SK-N-SH (cell line): ENCODE measurements around the gene COBL. TPM values are rescaled to one million over a fixed set of nuclear protein-coding genes. Genes with fewer than 3 reads are reported as not detected.

ENCODE experiments used
- CTCF ChIA-PET: fragments of 300-600, 350-600 bp; formaldehyde crosslinking; extraction: SDS; loops from one replicate; lab custom pipeline; 2021; lab: Yijun Ruan, JAX
- POLR2A ChIA-PET: fragments of 350-600 bp; sonication (Branson Sonifier 250); formaldehyde crosslinking; extraction: SDS; loops from one replicate; lab custom pipeline; 2020; ENCODE audit warnings: antibody characterized with exemption, inconsistent platforms; lab: Yijun Ruan, JAX
- DNase-seq: peaks from one replicate; pipeline ENCODE4 v3.0.0; 2012
- H2AFZ ChIP-seq: fragments of 200-600 bp; sonication (generic); 2 replicates; pipeline ENCODE4 v1.8.1; 2016; ENCODE audit warnings: antibody characterized with exemption, mild to moderate bottlenecking, low read depth
- H3F3A ChIP-seq: fragments of 200-600 bp; sonication (generic); replicated peaks from 2 replicates; pipeline ENCODE3; 2016; ENCODE audit warnings: antibody characterized with exemption, mild to moderate bottlenecking; ENCODE audit not compliant: insufficient read depth
- H3K27ac ChIP-seq, 2 experiments: fragments of 200-500 bp in 1 of 2; fragments of 200-600 bp in 1 of 2; sonication (Bioruptor generic) in 1 of 2; sonication (generic), shearing (Covaris generic) in 1 of 2; 2 replicates each; pipeline versions ENCODE4 v1.5.1 to v1.6.1; 2014 to 2016; ENCODE audit warnings: low read depth in 2 of 2, inconsistent platforms in 1 of 2, low read length in 1 of 2, mild to moderate bottlenecking in 1 of 2, mixed read lengths in 1 of 2
- H3K27me3 ChIP-seq: fragments of 200-600 bp; sonication (generic), shearing (Covaris generic); 2 replicates; pipeline ENCODE4 v1.6.1; 2016; ENCODE audit warnings: mixed run types; ENCODE audit not compliant: insufficient read depth
- H3K36me3 ChIP-seq, 2 experiments: fragments of 200-500 bp in 1 of 2; fragments of 200-600 bp in 1 of 2; sonication (Bioruptor generic) in 1 of 2; sonication (generic) in 1 of 2; replicated peaks in 1 of 2; 2 replicates each; pipeline versions ENCODE3 to v1.5.1; 2014 to 2016; ENCODE audit warnings: low read length in 1 of 2, mild to moderate bottlenecking in 1 of 2; ENCODE audit not compliant: insufficient read depth in 2 of 2, control insufficient read depth in 1 of 2
- H3K4me1 ChIP-seq, 2 experiments: fragments of 200-500 bp in 1 of 2; fragments of 200-600 bp in 1 of 2; sonication (Bioruptor generic) in 1 of 2; sonication (generic), shearing (Covaris generic) in 1 of 2; 2 replicates each; pipeline versions ENCODE4 v1.5.1 to v1.6.1; 2014 to 2016; ENCODE audit warnings: low read depth in 1 of 2, low read length in 1 of 2, mixed run types in 1 of 2; ENCODE audit not compliant: insufficient read depth in 2 of 2, control insufficient read depth in 1 of 2
- H3K4me2 ChIP-seq: fragments of 200-600 bp; sonication (generic), shearing (Covaris generic); 2 replicates; pipeline ENCODE4 v1.6.1; 2017; ENCODE audit warnings: mixed run types
- H3K4me3 ChIP-seq, 2 experiments: fragments of 200-500 bp in 1 of 2; fragments of 200-600 bp in 1 of 2; sonication (Bioruptor generic) in 1 of 2; sonication (generic), shearing (Covaris generic) in 1 of 2; 2 replicates each; pipeline versions ENCODE4 v1.5.1 to v1.8.1; 2014 to 2016; ENCODE audit warnings: low read depth in 2 of 2, inconsistent platforms in 1 of 2, low read length in 1 of 2, mild to moderate bottlenecking in 1 of 2, mixed read lengths in 1 of 2, moderate library complexity in 1 of 2
- H3K79me2 ChIP-seq: fragments of 200-600 bp; sonication (generic); 2 replicates; pipeline ENCODE4 v1.8.1; 2017; ENCODE audit warnings: mild to moderate bottlenecking; ENCODE audit not compliant: insufficient read depth
- H3K9ac ChIP-seq: fragments of 200-600 bp; sonication (generic); 2 replicates; pipeline ENCODE4 v1.6.1; 2017; ENCODE audit warnings: mixed run types
- H3K9me2 ChIP-seq: fragments of 200-600 bp; sonication (generic); 2 replicates; pipeline ENCODE4 v1.6.1; 2017; ENCODE audit warnings: mixed run types
- H3K9me3 ChIP-seq: fragments of 200-600 bp; sonication (generic); 2 replicates; pipeline ENCODE4 v1.6.1; 2017; ENCODE audit warnings: mixed run types, mild to moderate bottlenecking, moderate library complexity
- H4K20me1 ChIP-seq: fragments of 200-600 bp; sonication (generic); 2 replicates; pipeline ENCODE4 v1.6.1; 2017; ENCODE audit warnings: mild to moderate bottlenecking, mixed run types; ENCODE audit not compliant: insufficient read depth
- CHD2 ChIP-seq: fragments of 150-350 bp; IDR thresholded peaks from 2 replicates; pipeline ENCODE4 v1.6.1; 2018; ENCODE audit warnings: low read length; ENCODE audit not compliant: partially characterized antibody
- EZH2phosphoT487 ChIP-seq: fragments of 200-600 bp; sonication (generic); IDR thresholded peaks from 2 replicates; pipeline ENCODE4 v1.6.1; 2017; ENCODE audit warnings: low read depth, mixed run types, mild to moderate bottlenecking, antibody characterized with exemption, moderate library complexity, borderline replicate concordance
- FOXJ3 ChIP-seq: sonication (generic); formaldehyde crosslinking; IDR thresholded peaks from 2 replicates; pipeline ENCODE4 v1.5.1; 2020; ENCODE audit warnings: mild to moderate bottlenecking, missing genetic modification reagents
- MAX ChIP-seq: IDR thresholded peaks from 2 replicates; pipeline ENCODE4 v1.4.0; 2012; ENCODE audit warnings: low read depth
- MEF2A ChIP-seq: IDR thresholded peaks from 2 replicates; pipeline ENCODE4 v1.4.0; 2012; ENCODE audit warnings: low read depth, borderline replicate concordance
- RCOR1 ChIP-seq: fragments of 150-350 bp; IDR thresholded peaks from 2 replicates; pipeline ENCODE4 v1.6.1; 2017; ENCODE audit warnings: antibody characterized with exemption, low read length
- RFX5 ChIP-seq: IDR thresholded peaks from 2 replicates; pipeline ENCODE4 v1.6.1; 2012; ENCODE audit warnings: mild to moderate bottlenecking, improper control_type of control experiment, low read length
- RXRA ChIP-seq: IDR thresholded peaks from 2 replicates; pipeline ENCODE4 v1.4.0; 2012; ENCODE audit warnings: low read depth, mild to moderate bottlenecking, borderline replicate concordance
- SIN3A ChIP-seq: IDR thresholded peaks from 2 replicates; pipeline ENCODE4 v1.6.1; 2012; ENCODE audit warnings: low read depth, mild to moderate bottlenecking, low read length, moderate library complexity, borderline replicate concordance
- TAF1 ChIP-seq: IDR thresholded peaks from 2 replicates; pipeline ENCODE4 v1.6.1; 2012; ENCODE audit warnings: low read depth, mild to moderate bottlenecking, low read length, moderate library complexity, borderline replicate concordance
- USF1 ChIP-seq: IDR thresholded peaks from 2 replicates; pipeline ENCODE4 v1.4.0; 2012; ENCODE audit warnings: low read depth, borderline replicate concordance
- ZBTB33 ChIP-seq: IDR thresholded peaks from 2 replicates; pipeline ENCODE4 v1.4.0; 2012; ENCODE audit warnings: low read depth, borderline replicate concordance
- WGBS: methylation state at CpG from one replicate; pipeline ENCODE4 v1.1.6; 2017; ENCODE audit warnings: low lambda C conversion rate; 5-methylcytosine and 5-hydroxymethylcytosine counted together
- polyA plus RNA-seq, 3 experiments: library from polyadenylated mRNA; depleted of rRNA; stranded (reverse); fragments of >200 nt; gene quantifications; 2 replicates each; pipeline ENCODE4 v1.2.3, GENCODE V29; 2012

Gene COBL
- polyA plus RNA-seq, 1 of the 3 experiments (the other 2 are of a cell fraction), result under 0.01 TPM

GRCh38 chr7:51019191-51019844, 297.3 kb downstream of the COBL start (continued):
- TF ChIP-seq MEF2A, result no peak
- TF ChIP-seq TAF1, result no peak
- no peak for TF ChIP-seq RXRA
- TF ChIP-seq MAX, result no peak
- no peak for TF ChIP-seq USF1
- TF ChIP-seq CHD2, result no peak
- TF ChIP-seq ZBTB33, result no peak
- no peak for TF ChIP-seq FOXJ3
- no peak for TF ChIP-seq RCOR1
- TF ChIP-seq, all 33 proteins: peak for 0

- no peak overlapping the region for H3K4me2 ChIP-seq
- H3K4me3 ChIP-seq, result no peak overlapping the region
- no peaks in the 10 kb centered on the region for H4K20me1 ChIP-seq
- no peaks in the 10 kb centered on the region for H3F3A ChIP-seq
- H3K27me3 ChIP-seq, result peaks cover 18% of the 10 kb centered on the region
- TF ChIP-seq EZH2phosphoT487 (no peak), MAX (no peak), SIN3A (no peak), RFX5 (no peak), CHD2 (no peak)
- 33% methylated on average over 16 of the region's 16 CpGs for WGBS
- H3K79me2 ChIP-seq, result no peaks in the 10 kb centered on the region
- H3K36me3 ChIP-seq, result no peaks in the 10 kb centered on the region
- no peaks in the 10 kb centered on the region for H3K9me3 ChIP-seq
- peaks cover 0 to 13% of the 10 kb centered on the region in 2 experiments; a peak in 1 of 4 replicates for H3K4me1 ChIP-seq
- H3K9me2 ChIP-seq, result no peaks in the 10 kb centered on the region
- ChIA-PET POLR2A (no interaction called here), CTCF (interaction anchor here (1.4 kb wide), 1 partner anchor 10 kb away, joined by 3 read pairs; no protein-coding TSS in a partner anchor)
- no peak for DNase-seq
- H2AFZ ChIP-seq, result no peak overlapping the region
- no peak overlapping the region for H3K9ac ChIP-seq
- H3K27ac ChIP-seq, result no peak overlapping the region
Observed at GRCh38 chr7:51017576-51018535, 298.8 kb downstream of the COBL start.
